Osteocyte (in vitro differentiated cells): ENCODE results near the gene HOXD12. TPM values are rescaled to one million over a fixed set of nuclear protein-coding genes. Genes with fewer than 3 reads are reported as not detected.
A peak's percentile ranks its signal among the peaks of the same experiment; 100 is the strongest.

Source experiments
- DNase-seq: peaks from one replicate; pipeline ENCODE4 v3.0.0; 2021; ENCODE audit warnings: mixed read lengths; ENCODE audit not compliant: unreplicated experiment; ENCODE audit errors: extremely low spot score
- H3K27ac Mint-ChIP-seq: one replicate; pipeline ENCODE4 v1.8.0; 2021; ENCODE audit warnings: mild to moderate bottlenecking, mixed read lengths; ENCODE audit not compliant: unreplicated experiment
- H3K27me3 Mint-ChIP-seq: one replicate; pipeline ENCODE4 v1.8.0; 2021; ENCODE audit warnings: mixed read lengths; ENCODE audit not compliant: unreplicated experiment
- H3K36me3 Mint-ChIP-seq: one replicate; pipeline ENCODE4 v1.8.0; 2021; ENCODE audit warnings: mixed read lengths; ENCODE audit not compliant: unreplicated experiment
- H3K4me1 Mint-ChIP-seq: one replicate; pipeline ENCODE4 v1.8.0; 2021; ENCODE audit warnings: mixed read lengths; ENCODE audit not compliant: unreplicated experiment
- H3K4me3 Mint-ChIP-seq: one replicate; pipeline ENCODE4 v1.8.0; 2021; ENCODE audit warnings: mild to moderate bottlenecking, moderate library complexity, mixed read lengths; ENCODE audit not compliant: unreplicated experiment
- H3K9me3 Mint-ChIP-seq: one replicate; pipeline ENCODE4 v1.8.0; 2021; ENCODE audit warnings: mixed read lengths; ENCODE audit not compliant: unreplicated experiment
- CTCF ChIP-seq: fragments of 200-600 bp; sonication (generic); IDR thresholded peaks from 2 replicates; pipeline ENCODE4 v1.5.0; 2021; ENCODE audit warnings: antibody characterized with exemption, mild to moderate bottlenecking, moderate library complexity
- total RNA-seq: library from RNA; stranded (reverse); gene quantifications from 2 replicates; pipeline ENCODE4 v1.2.1, GENCODE V29; 2021

The HOXD12 gene
- total RNA-seq, 1 donor from 2014 or later: not detected

- TF ChIP-seq CTCF: no peak
- Mint-ChIP-seq H3K4me3 (no peak overlapping the region), H3K27me3 (peaks cover 82% of the 10 kb centered on the region), H3K36me3 (peaks cover 2% of the 10 kb centered on the region), H3K9me3 (no peaks in the 10 kb centered on the region), H3K27ac (no peak overlapping the region), H3K4me1 (peaks cover 29% of the 10 kb centered on the region)
- no peak for DNase-seq
Measured at GRCh38 chr2:176127774-176128072, 28.1 kb downstream of the HOXD12 start.

GRCh38 chr2:176128172-176128981, 28.8 kb downstream of the HOXD12 start:
- Mint-ChIP-seq H3K36me3 (peaks cover 2% of the 10 kb centered on the region), H3K27me3 (peaks cover 86% of the 10 kb centered on the region), H3K4me1 (peaks cover 28% of the 10 kb centered on the region), H3K27ac (no peak overlapping the region), H3K9me3 (no peaks in the 10 kb centered on the region), H3K4me3 (no peak overlapping the region)
- no peak for DNase-seq
- TF ChIP-seq CTCF: no peak

- Mint-ChIP-seq H3K9me3 (no peaks in the 10 kb centered on the region), H3K27ac (no peak within 1 kb of the TSS), H3K36me3 (peaks cover 2% of the 10 kb centered on the region), H3K27me3 (peaks cover 86% of the 10 kb centered on the region), H3K4me1 (peaks cover 24% of the 10 kb centered on the region), H3K4me3 (peak within 1 kb of the TSS; percentile 62)
- DNase-seq: no peak
- no peak for TF ChIP-seq CTCF
Measured at GRCh38 chr2:176128982-176129796, 29.6 kb downstream of the HOXD12 start, which contains the start of gene HOXD8. TSS of gene HOXD8 (plus strand) at chr2:176129705. CDS start at chr2:176130367, 662 bp downstream.

- peaks cover 1% of the 10 kb centered on the region for H3K36me3 Mint-ChIP-seq
- TF ChIP-seq CTCF: no peak
- H3K27me3 Mint-ChIP-seq: peaks cover 86% of the 10 kb centered on the region
- peaks cover 24% of the 10 kb centered on the region for H3K4me1 Mint-ChIP-seq
- H3K27ac Mint-ChIP-seq: no peak overlapping the region
- no peak for DNase-seq
- H3K9me3 Mint-ChIP-seq: no peaks in the 10 kb centered on the region
- H3K4me3 Mint-ChIP-seq: peak overlapping the region; percentile 29
Measured at GRCh38 chr2:176129813-176130146, 30.2 kb downstream of the HOXD12 start.
